GM12878 (cell line): Measurements from ENCODE around the gene SLC6A1. TPM values are rescaled to one million over a fixed set of nuclear protein-coding genes. Genes with fewer than 3 reads are reported as not detected.

Source experiments
- ATAC-seq: fragments of 200-7000 bp; cut with Tn5 transposase; 3 replicates; pipeline ENCODE4 v1.9.1; 2020; ENCODE audit warnings: mild to moderate bottlenecking, moderate library complexity
- BruUV-seq: library from RNA; stranded (reverse); fragments of 400-500 nt; replicated peaks from 2 replicates; lab custom pipeline; 2021; lab: Mats Ljungman, UMichigan
- CTCF ChIA-PET: fragments of 300-600 bp; sonication (Branson Sonifier 250); formaldehyde crosslinking; extraction: SDS; loops from one replicate; lab custom pipeline; 2021; ENCODE audit warnings: inconsistent platforms; lab: Yijun Ruan, JAX
- POLR2A ChIA-PET: fragments of 350-600 bp; formaldehyde crosslinking; extraction: SDS; loops from one replicate; lab custom pipeline; 2021; ENCODE audit warnings: inconsistent platforms; lab: Charles Lee
- RAD21 ChIA-PET: fragments of 300-600 bp; sonication (Branson Sonifier 250); formaldehyde crosslinking; loops from one replicate; lab custom pipeline; 2023; ENCODE audit warnings: antibody characterized with exemption; ENCODE audit not compliant: unreplicated experiment; lab: Charles Lee
- SMC1A ChIA-PET: fragments of 300-600 bp; sonication (Branson Sonifier 250); formaldehyde crosslinking; loops from one replicate; lab custom pipeline; 2023; ENCODE audit not compliant: unreplicated experiment, uncharacterized antibody; lab: Charles Lee
- DNase-seq: peaks from one replicate; pipeline ENCODE4 v3.0.0-alpha.2; 2011; ENCODE audit warnings: low read depth, low spot score
- FAIRE-seq: peaks from 3 replicates; lab custom pipeline; 2011; peaks lifted over from hg19 to GRCh38; lab: Jason Lieb, UNC
- H2AFZ ChIP-seq: 2 replicates; pipeline ENCODE4 v1.6.0; 2011; ENCODE audit warnings: low read depth, low read length, control low read depth; ENCODE audit not compliant: control insufficient read depth
- H3K27ac ChIP-seq: 2 replicates; pipeline ENCODE4 v1.5.1; 2011; ENCODE audit warnings: control low read depth; ENCODE audit not compliant: control insufficient read depth, insufficient read depth
- H3K27me3 ChIP-seq, 2 experiments: replicated peaks in 1 of 2; 2 replicates each; pipeline versions ENCODE4 v1.6.0 to v1.6.1; 2011; ENCODE audit warnings: low read length in 1 of 2; ENCODE audit not compliant: control insufficient read depth in 2 of 2, insufficient read depth in 2 of 2
- H3K36me3 ChIP-seq, 2 experiments: 2 replicates each; pipeline ENCODE4 v1.5.1; 2011; ENCODE audit warnings: low read length in 1 of 2; ENCODE audit not compliant: control insufficient read depth in 2 of 2, insufficient read depth in 2 of 2
- H3K4me1 ChIP-seq: 2 replicates; pipeline ENCODE4 v1.6.1; 2011; ENCODE audit warnings: mild to moderate bottlenecking, low read length, moderate library complexity, mixed read lengths; ENCODE audit not compliant: control insufficient read depth, insufficient read depth
- H3K4me2 ChIP-seq: 2 replicates; pipeline ENCODE4 v1.6.0; 2011; ENCODE audit warnings: control low read depth; ENCODE audit not compliant: control insufficient read depth, insufficient read depth
- H3K4me3 ChIP-seq: fragments of 200-600 bp; sonication (generic); 2 replicates; pipeline ENCODE4 v1.5.1; 2016
- H3K79me2 ChIP-seq: 2 replicates; pipeline ENCODE4 v1.6.0; 2011; ENCODE audit warnings: low read length; ENCODE audit not compliant: control insufficient read depth, insufficient read depth
- H3K9ac ChIP-seq: 2 replicates; pipeline ENCODE4 v1.8.0; 2011; ENCODE audit warnings: low read length, control low read depth, mixed read lengths; ENCODE audit not compliant: control insufficient read depth, insufficient read depth
- H3K9me3 ChIP-seq: replicated peaks from 3 replicates; pipeline ENCODE4 v1.5.1; 2011; ENCODE audit warnings: mild to moderate bottlenecking, low read length; ENCODE audit not compliant: control insufficient read depth, insufficient read depth
- H4K20me1 ChIP-seq: 2 replicates; pipeline ENCODE4 v1.6.0; 2011; ENCODE audit not compliant: control insufficient read depth, insufficient read depth
- ATF2 ChIP-seq: IDR thresholded peaks from 2 replicates; pipeline ENCODE4 v1.6.1; 2012; ENCODE audit warnings: low read length, inconsistent platforms
- ATF3 ChIP-seq: IDR thresholded peaks from 2 replicates; pipeline ENCODE4 v1.6.1; 2011; ENCODE audit warnings: low read depth, mild to moderate bottlenecking, low read length, moderate library complexity, borderline replicate concordance; ENCODE audit errors: extremely low read depth
- CBX5 ChIP-seq: sonication (generic); IDR thresholded peaks from 2 replicates; pipeline ENCODE4 v1.6.1; 2016; ENCODE audit warnings: low read depth, moderate library complexity, mild to moderate bottlenecking, inconsistent platforms
- DPF2 ChIP-seq: fragments of 450-650 bp; IDR thresholded peaks from 2 replicates; pipeline ENCODE4 v1.6.1; 2017; ENCODE audit warnings: mild to moderate bottlenecking
- EZH2 ChIP-seq: IDR thresholded peaks from 2 replicates; pipeline ENCODE4 v1.6.1; 2012; ENCODE audit warnings: low read depth, mild to moderate bottlenecking, control low read depth, inconsistent platforms, low read length, borderline replicate concordance; ENCODE audit not compliant: control insufficient read depth
- HDGF ChIP-seq: fragments of 450-650 bp; IDR thresholded peaks from 2 replicates; pipeline ENCODE4 v1.6.1; 2016; ENCODE audit warnings: antibody characterized with exemption
- IKZF1 ChIP-seq: fragments of 450-650 bp; conservative IDR thresholded peaks from 2 replicates; pipeline ENCODE4 v1.6.1; 2017; ENCODE audit warnings: antibody characterized with exemption, mild to moderate bottlenecking
- KAT2A ChIP-seq: conservative IDR thresholded peaks from 2 replicates; pipeline ENCODE4 v1.6.1; 2011; ENCODE audit warnings: low read depth, low read length; ENCODE audit not compliant: control insufficient read depth
- MYB ChIP-seq: fragments of 150-350 bp; IDR thresholded peaks from 2 replicates; pipeline ENCODE4 v1.6.1; 2014; ENCODE audit warnings: mild to moderate bottlenecking, low read depth, low read length, borderline replicate concordance
- NFIC ChIP-seq: IDR thresholded peaks from 2 replicates; pipeline ENCODE4 v1.6.1; 2012; ENCODE audit warnings: low read depth, mild to moderate bottlenecking, inconsistent platforms, low read length, moderate library complexity
- NFXL1 ChIP-seq: fragments of 450-650 bp; IDR thresholded peaks from 2 replicates; pipeline ENCODE4 v1.6.1; 2017; ENCODE audit warnings: antibody characterized with exemption, mild to moderate bottlenecking, borderline replicate concordance
- NR2C2 ChIP-seq: IDR thresholded peaks from 2 replicates; pipeline ENCODE4 v1.6.1; 2011; ENCODE audit warnings: borderline replicate concordance, low read depth; ENCODE audit not compliant: control insufficient read depth, insufficient read length
- NR2F1 ChIP-seq: fragments of 450-650 bp; conservative IDR thresholded peaks from 2 replicates; pipeline ENCODE4 v1.6.1; 2017; ENCODE audit warnings: mild to moderate bottlenecking
- POLR2A ChIP-seq: IDR thresholded peaks from 2 replicates; pipeline ENCODE4 v1.6.1; 2011; ENCODE audit warnings: low read depth, mild to moderate bottlenecking, low read length
- POU2F2 ChIP-seq: IDR thresholded peaks from 3 replicates; pipeline ENCODE4 v1.6.1; 2011; ENCODE audit warnings: low read depth, mild to moderate bottlenecking, low read length, borderline replicate concordance
- SKIL ChIP-seq: fragments of 450-650 bp; IDR thresholded peaks from 2 replicates; pipeline ENCODE4 v1.6.1; 2017; ENCODE audit warnings: mild to moderate bottlenecking, low read depth, inconsistent platforms; ENCODE audit not compliant: poor library complexity, severe bottlenecking
- SMARCA5 ChIP-seq: fragments of 450-650 bp; IDR thresholded peaks from 2 replicates; pipeline ENCODE4 v1.6.1; 2017; ENCODE audit warnings: mild to moderate bottlenecking
- WRNIP1 ChIP-seq: IDR thresholded peaks from 2 replicates; pipeline ENCODE4 v1.6.1; 2011; ENCODE audit warnings: low read depth, low read length, improper control_type of control experiment, borderline replicate concordance
- ZBED1 ChIP-seq: IDR thresholded peaks from 2 replicates; pipeline ENCODE4 v1.6.1; 2016; ENCODE audit warnings: borderline replicate concordance
- ZNF274 ChIP-seq: IDR thresholded peaks from one replicate; pipeline ENCODE4 v1.8.0; 2011; ENCODE audit not compliant: insufficient read length, insufficient read depth
- WGBS: methylation state at CpG from one replicate; pipeline ENCODE4 v1.1.6; 2016; ENCODE audit warnings: low lambda C conversion rate; ENCODE audit not compliant: insufficient replicate concordance, insufficient coverage; ENCODE audit errors: missing lambda C conversion rate; 5-methylcytosine and 5-hydroxymethylcytosine counted together
- in situ Hi-C: fragments of 300-500 bp; cut with MboI; formaldehyde crosslinking; loops from 9 replicates; pipeline ENCODE4 v1.14.3; 2018; ENCODE audit warnings: mixed read lengths
- intact Hi-C: fragments of 100-400 bp; cut with micrococcal nuclease; formaldehyde crosslinking; loops from one replicate; pipeline ENCODE4 v1.14.2; 2022; ENCODE audit not compliant: unreplicated experiment
- polyA plus RNA-seq, 11 experiments: library from polyadenylated mRNA; depleted of rRNA in 4 of 11; unstranded in 6 of 11; stranded (reverse) in 5 of 11; fragments of >200 nt; fragmentation: Nextera tagmentation in 4 of 11; fragmentation: Illumina TruSeq in 1 of 11; extraction: Ambion mirVana in 4 of 11; extraction: Trizol in 1 of 11; gene quantifications; 1 replicate in 1 of 11; 2 replicates in 10 of 11; pipeline versions ENCODE4 v1.2.1 to v1.2.3, GENCODE V29; 2011 to 2016; ENCODE audit warnings: inconsistent platforms in 2 of 11, missing spikeins in 2 of 11, low read depth in 1 of 11
- total RNA-seq, 4 experiments: library from RNA; depleted of rRNA in 3 of 4; stranded (reverse); fragments of >200 nt in 3 of 4; fragmentation: Illumina TruSeq in 1 of 4; extraction: Trizol in 1 of 4; gene quantifications; 2 replicates each; pipeline versions ENCODE4 v1.2.1 to v1.2.3, GENCODE V29; 2013 to 2021

The SLC6A1 gene
- total and polyA plus RNA-seq, 10 of the 15 experiments (the other 5 are each of a cell fraction or from before 2014, with no cell fraction given) = not detected

- no peak overlapping the region for H3K4me2 ChIP-seq
- in situ Hi-C loops = no loop called here
Measured at GRCh38 chr3:11019116-11019819, 26.7 kb downstream of the SLC6A1 start.

More at GRCh38 chr3:11019116-11019819, 26.7 kb downstream of the SLC6A1 start:
- Histone ChIP-seq H3K27ac (no peak overlapping the region), H3K9ac (no peak overlapping the region), H3K4me3 (no peak overlapping the region), H3K27me3 (peaks cover 0 to 2% of the 10 kb centered on the region in 2 experiments; a peak in 1 of 4 replicates), H4K20me1 (no peaks in the 10 kb centered on the region), H3K79me2 (no peaks in the 10 kb centered on the region), H2AFZ (no peak overlapping the region), H3K4me1 (no peaks in the 10 kb centered on the region), H3K36me3 (no peaks in the 10 kb centered on the region), H3K9me3 (no peaks in the 10 kb centered on the region; the same call in 2 of the 3 replicates)
- WGBS = 40% methylated on average over 3 of the region's 3 CpGs
- no peak for ATAC-seq
- intact Hi-C loops = no loop called here
- ChIA-PET POLR2A (no interaction called here), SMC1A (no interaction called here), CTCF (no interaction called here), RAD21 (no interaction called here)
- DNase-seq = no peak
- no TSS peak for BruUV-seq
- TF ChIP-seq DPF2 (no peak), NFIC (no peak), NR2F1 (no peak), WRNIP1 (no peak), ZBED1 (no peak), ZNF274 (no peak), EZH2 (no peak), POLR2A (no peak), NR2C2 (no peak), ATF2 (no peak), KAT2A (no peak), CBX5 (no peak), SKIL (no peak), ATF3 (no peak), SMARCA5 (no peak), IKZF1 (no peak), HDGF (no peak), POU2F2 (no peak), NFXL1 (no peak), MYB (no peak)
- TF ChIP-seq, all 136 proteins: peak for 0
- no peak for FAIRE-seq
